ENCODE results near the gene PARP16. TPM values are rescaled to one million over a fixed set of nuclear protein-coding genes. Genes with fewer than 3 reads are reported as not detected.

Gene PARP16
- total RNA-seq, 2 experiments from 2014 or later = 17.9 to 20.1 TPM

- Mint-ChIP-seq H3K4me1 (peaks cover 3% of the 10 kb centered on the region), H3K27ac (no peak overlapping the region), H3K27me3 (no peaks in the 10 kb centered on the region), H3K9me3 (ENCODE audit: low read depth) (no peaks in the 10 kb centered on the region), H3K36me3 (ENCODE audit: low read depth) (no peaks in the 10 kb centered on the region), H3K4me3 (no peak overlapping the region)
- ATAC-seq = peak; percentile 85
- POLR2A ChIA-PET = interaction anchor here (0.8 to 1.2 kb wide), 3 partner anchors 38 to 93 kb away, joined by 3 read pairs; partner anchors contain the start of gene RNU5B-1
- DNase-seq = peak; percentile 78
- CTCF ChIA-PET = interaction anchor here (0.6 to 2.3 kb wide), 11 partner anchors 9 to 134 kb away, joined by 3 to 11 read pairs (median 4); partner anchors contain the start of gene PARP16
- intact Hi-C loops (cut with DNase I, micrococcal nuclease) = loop anchor here (1.0 to 5.0 kb wide), 2 partner anchors 59 to 60 kb away; no protein-coding TSS in a partner anchor
Measured at GRCh38 chr15:65212097-65212496, 74.6 kb downstream of the PARP16 start.

GRCh38 chr15:65211482-65211982 is 75.2 kb downstream of the PARP16 start:
- no peaks in the 10 kb centered on the region for H3K9me3 Mint-ChIP-seq (ENCODE audit: low read depth)
- no peak for DNase-seq
- CTCF ChIA-PET = interaction anchor here (0.7 to 2.3 kb wide), 10 partner anchors 9 to 133 kb away, joined by 3 to 11 read pairs (median 4); partner anchors contain the start of gene PARP16
- ATAC-seq = no peak
- H3K4me3 Mint-ChIP-seq = no peak overlapping the region
- POLR2A ChIA-PET = interaction anchor here (0.8 to 1.2 kb wide), 3 partner anchors 38 to 93 kb away, joined by 3 read pairs; partner anchors contain the start of gene RNU5B-1
- no peak overlapping the region for H3K27ac Mint-ChIP-seq
- no peaks in the 10 kb centered on the region for H3K27me3 Mint-ChIP-seq
- intact Hi-C loops (cut with DNase I, micrococcal nuclease) = loop anchor here in 1 of 2 experiments (5.0 kb wide), 1 partner anchor 61 kb away; no protein-coding TSS in a partner anchor
- peaks cover 3% of the 10 kb centered on the region for H3K4me1 Mint-ChIP-seq
- no peaks in the 10 kb centered on the region for H3K36me3 Mint-ChIP-seq (ENCODE audit: low read depth)

- no peak within 1 kb of the TSS for H3K27ac Mint-ChIP-seq
- DNase-seq (no peak), ATAC-seq (no peak)
- peaks cover 3% of the 10 kb centered on the region for H3K4me1 Mint-ChIP-seq
- no peak within 1 kb of the TSS for H3K4me3 Mint-ChIP-seq
- no peaks in the 10 kb centered on the region for H3K27me3 Mint-ChIP-seq
- ChIA-PET CTCF (interaction anchor here (0.7 to 2.3 kb wide), 5 partner anchors 8 to 133 kb away, joined by 3 to 11 read pairs (median 4); partner anchors contain the start of gene PARP16), POLR2A (no interaction called here)
- no peaks in the 10 kb centered on the region for H3K9me3 Mint-ChIP-seq (ENCODE audit: low read depth)
- intact Hi-C loops (cut with DNase I, micrococcal nuclease) = loop anchor here in 1 of 2 experiments (5.0 kb wide), 1 partner anchor 61 kb away; no protein-coding TSS in a partner anchor
- H3K36me3 Mint-ChIP-seq (ENCODE audit: low read depth) = no peaks in the 10 kb centered on the region
Measured at GRCh38 chr15:65210770-65211481, 75.8 kb downstream of the PARP16 start, which contains the start of gene CILP. Gene CILP, minus strand, starts transcription at chr15:65211473. Its CDS starts 1,718 bp downstream, at chr15:65209755.

- intact Hi-C loops (cut with DNase I, micrococcal nuclease) = loop anchor here in 1 of 2 experiments (5.0 kb wide), 1 partner anchor 62 kb away; no protein-coding TSS in a partner anchor
- no peak for ATAC-seq
Measured at GRCh38 chr15:65209701-65210643, 76.7 kb downstream of the PARP16 start.

GRCh38 chr15:65208647-65209046 is 78.0 kb downstream of the PARP16 start:
- ChIA-PET CTCF (interaction anchor here (0.6 to 1.1 kb wide), 5 partner anchors 9 to 564 kb away, joined by 3 to 4 read pairs (median 3); no protein-coding TSS in a partner anchor), POLR2A (interaction anchor here (0.6 to 1.0 kb wide), 2 partner anchors 96 to 661 kb away, joined by 4 to 8 read pairs; partner anchors contain the start of genes RAB11A and RNU5B-1)
- Mint-ChIP-seq H3K4me1 (peaks cover 3% of the 10 kb centered on the region), H3K4me3 (no peak overlapping the region), H3K9me3 (ENCODE audit: low read depth) (no peaks in the 10 kb centered on the region), H3K27me3 (peaks cover 2% of the 10 kb centered on the region), H3K36me3 (ENCODE audit: low read depth) (no peaks in the 10 kb centered on the region), H3K27ac (no peak overlapping the region)
- DNase-seq = no peak
- intact Hi-C loops (cut with DNase I, micrococcal nuclease) = no loop called here
- ATAC-seq = no peak

More at GRCh38 chr15:65209701-65210643, 76.7 kb downstream of the PARP16 start:
- ChIA-PET CTCF (interaction anchor here (0.7 to 1.5 kb wide), 5 partner anchors 13 to 928 kb away, joined by 3 to 4 read pairs (median 4); partner anchors contain the start of genes RASL12 and UBAP1L), POLR2A (no interaction called here)
- Mint-ChIP-seq H3K36me3 (ENCODE audit: low read depth) (no peaks in the 10 kb centered on the region), H3K4me1 (peaks cover 3% of the 10 kb centered on the region), H3K27ac (no peak overlapping the region), H3K4me3 (no peak overlapping the region), H3K9me3 (ENCODE audit: low read depth) (no peaks in the 10 kb centered on the region), H3K27me3 (no peaks in the 10 kb centered on the region)
- no peak for DNase-seq

Other genes with a start within 250 kb of the PARP16 start
- gene SLC51B, start 241.5 kb downstream of the PARP16 start, total RNA-seq = not detected
- not detected for gene RASL12, start 218.9 kb downstream of the PARP16 start, total RNA-seq
- not detected for gene KBTBD13, start 210.1 kb downstream of the PARP16 start, total RNA-seq
- 1 to 10 TPM; 2.7 to 3.2 TPM for gene UBAP1L, start 171.7 kb downstream of the PARP16 start, total RNA-seq
- gene PDCD7, start 153.1 kb downstream of the PARP16 start, total RNA-seq = 10 to 100 TPM; 16.6 to 24.8 TPM
- 10 to 100 TPM; 65.2 to 73.7 TPM for gene CLPX, start 101.5 kb downstream of the PARP16 start, total RNA-seq
- not detected for gene CILP, start 75.4 kb downstream of the PARP16 start, total RNA-seq
- not detected for gene RNU5A-1, start 9.2 kb upstream of the PARP16 start, total RNA-seq
- not detected for gene RNU5B-1, start 17.8 kb upstream of the PARP16 start, total RNA-seq
- gene IGDCC3, start 91.1 kb upstream of the PARP16 start, total RNA-seq = not detected
- gene IGDCC4, start 136.1 kb upstream of the PARP16 start, total RNA-seq = under 1 TPM; 0.16 to 0.18 TPM
- gene DPP8, start 230.8 kb upstream of the PARP16 start, total RNA-seq = 10 to 100 TPM; 25.8 to 26.4 TPM
- 10 to 100 TPM; 23.4 to 27.3 TPM for gene HACD3, start 243.6 kb upstream of the PARP16 start, total RNA-seq

Measured in activated CD4-positive, alpha-beta T cell treated with anti-CD3 and anti-CD28 coated beads for 36 hours (primary cell).